Mucosa of descending colon (tissue), 3 donors: ENCODE data around the gene SPINK9. TPM values are rescaled to one million over a fixed set of nuclear protein-coding genes. Genes with fewer than 3 reads are reported as not detected.

Experiments used
- ATAC-seq: fragments of 200-7000 bp; cut with Tn5 transposase; one replicate; pipeline ENCODE4 v1.9.1; 2020; ENCODE audit warnings: mild to moderate bottlenecking, moderate library complexity
- DNase-seq, 3 donors: peaks; one replicate each; pipeline ENCODE4 v3.0.0-alpha.2; 2020
- H3K36me3 ChIP-seq: fragments of 200-600 bp; one replicate; pipeline ENCODE4 v1.8.0; 2021; ENCODE audit warnings: low read depth, mild to moderate bottlenecking
- H3K4me1 ChIP-seq: fragments of 200-600 bp; one replicate; pipeline ENCODE4 v1.8.0; 2021; ENCODE audit warnings: low read depth, mild to moderate bottlenecking
- H3K4me3 ChIP-seq: fragments of 200-600 bp; one replicate; pipeline ENCODE4 v1.8.0; 2021; ENCODE audit warnings: mild to moderate bottlenecking
- H3K9me3 ChIP-seq: fragments of 200-600 bp; one replicate; pipeline ENCODE4 v1.8.0; 2021; ENCODE audit warnings: mild to moderate bottlenecking
- CTCF ChIP-seq: fragments of 200-600 bp; IDR thresholded peaks from one replicate; pipeline ENCODE4 v1.8.0; 2022; ENCODE audit warnings: antibody characterized with exemption, mild to moderate bottlenecking
- intact Hi-C, 2 donors: fragments of 100-400 bp; cut with DNase I in 1 of 2; cut with micrococcal nuclease in 1 of 2; formaldehyde crosslinking; loops; one replicate each; pipeline versions ENCODE4 v1.11.0 to v1.11.1; 2022; cut with DNase I, micrococcal nuclease
- total RNA-seq, 3 donors: library from RNA; stranded (reverse); fragmentation: NEBNext Ultra II Directional in 2 of 3; extraction: Animal tissue kit (Norgen Biotek cat#: 25700) in 2 of 3; gene quantifications; one replicate each; pipeline versions ENCODE4 v1.2.1 to v1.2.4, GENCODE V29; 2021 to 2023
- donor health status: DM: no; HTN: no; CAD: no; lungs with moderate emphysema.
- donor health status: DM: no; HTN: no; CAD: no.
- donor health status: DM: no; HTN: yes; CAD: no.

SPINK9 gene
- total RNA-seq, 3 donors from 2014 or later = not detected

- no peaks in the 10 kb centered on the region for H3K36me3 ChIP-seq
- H3K4me1 ChIP-seq = peaks cover 6% of the 10 kb centered on the region
- intact Hi-C loops = loop anchor here (10.0 kb wide), 1 partner anchor 188 kb away; no protein-coding TSS in a partner anchor
- H3K4me3 ChIP-seq = no peak overlapping the region
- peak; percentile 81 for ATAC-seq
- no peak for TF ChIP-seq CTCF
- peaks cover 8% of the 10 kb centered on the region for H3K9me3 ChIP-seq
- no peak for DNase-seq
Measured at GRCh38 chr5:148372893-148373292, 37.5 kb downstream of the SPINK9 start.

- H3K4me3 ChIP-seq = no peak overlapping the region
- no peaks in the 10 kb centered on the region for H3K36me3 ChIP-seq
- TF ChIP-seq CTCF = peak; percentile 46
- intact Hi-C loops = loop anchor here (10.0 kb wide), 1 partner anchor 190 kb away; no protein-coding TSS in a partner anchor
- peaks cover 6% of the 10 kb centered on the region for H3K4me1 ChIP-seq
- peak in 1 of 3 donors; percentile 64 for DNase-seq
- peak; percentile 93 for ATAC-seq
- no peaks in the 10 kb centered on the region for H3K9me3 ChIP-seq
Measured at GRCh38 chr5:148374690-148375360, 39.5 kb downstream of the SPINK9 start.

GRCh38 chr5:148376198-148376597 lies 40.8 kb downstream of the SPINK9 start:
- Histone ChIP-seq H3K9me3 (no peaks in the 10 kb centered on the region), H3K4me1 (peaks cover 6% of the 10 kb centered on the region), H3K4me3 (no peak overlapping the region), H3K36me3 (no peaks in the 10 kb centered on the region)
- intact Hi-C loops = loop anchor here (10.0 kb wide), 1 partner anchor 191 kb away; no protein-coding TSS in a partner anchor
- DNase-seq (no peak), ATAC-seq (no peak)
- no peak for TF ChIP-seq CTCF

GRCh38 chr5:148378670-148379069 lies 43.3 kb downstream of the SPINK9 start:
- no peak overlapping the region for H3K4me3 ChIP-seq
- no peaks in the 10 kb centered on the region for H3K36me3 ChIP-seq
- DNase-seq (no peak), ATAC-seq (no peak)
- H3K9me3 ChIP-seq = no peaks in the 10 kb centered on the region
- peaks cover 4% of the 10 kb centered on the region for H3K4me1 ChIP-seq
- intact Hi-C loops = loop anchor here (10.0 kb wide), 1 partner anchor 194 kb away; no protein-coding TSS in a partner anchor
- TF ChIP-seq CTCF = no peak

- ATAC-seq (no peak), DNase-seq (no peak)
- Histone ChIP-seq H3K36me3 (no peaks in the 10 kb centered on the region), H3K4me1 (peaks cover 5% of the 10 kb centered on the region), H3K9me3 (no peaks in the 10 kb centered on the region), H3K4me3 (no peak overlapping the region)
- intact Hi-C loops = loop anchor here (10.0 kb wide), 1 partner anchor 195 kb away; no protein-coding TSS in a partner anchor
- TF ChIP-seq CTCF = no peak
Measured at GRCh38 chr5:148379340-148379739, 44.0 kb downstream of the SPINK9 start.
